ENCODE measurements around the gene MEAK7. TPM values are rescaled to one million over a fixed set of nuclear protein-coding genes. Genes with fewer than 3 reads are reported as not detected.

Gene MEAK7
- total RNA-seq, 1 experiment from 2014 or later, result 21.5 TPM

DNA sequence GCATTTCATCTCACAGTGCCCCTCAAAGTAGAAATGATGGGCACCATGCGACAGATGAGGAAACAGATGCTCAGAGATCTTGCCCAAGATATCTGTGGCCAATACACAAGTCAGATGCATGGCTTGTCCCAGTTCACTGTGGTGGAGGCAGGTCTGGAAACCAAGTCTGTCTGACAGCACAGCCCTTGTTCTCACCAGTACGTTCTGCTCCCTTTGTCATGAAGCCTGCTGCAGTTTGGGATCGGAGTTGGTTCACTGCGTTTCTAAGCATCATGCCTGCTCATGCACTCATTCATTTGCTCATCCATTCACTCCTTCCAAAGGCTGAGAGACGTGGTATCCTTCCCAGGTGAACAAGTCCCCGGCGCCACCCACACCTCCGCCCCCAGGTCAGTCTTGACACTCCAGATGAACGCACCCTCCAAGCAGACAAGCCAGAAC lies 27.2 kb upstream of the MEAK7 start:
- Histone ChIP-seq H3T11ph (ENCODE audit: low read length) (no peak overlapping the region), H4K5ac (ENCODE audit: insufficient read length, low read depth, low read length) (peak overlapping the region; percentile 2), H4K8ac (replicated peaks; ENCODE audit: insufficient read length, low read depth, low read length) (no peak overlapping the region), H2BK5ac (ENCODE audit: insufficient read length, low read length) (no peak overlapping the region), H3K56ac (ENCODE audit: insufficient read length, low read depth, low read length) (no peak overlapping the region), H2AFZ (ENCODE audit: low read length) (no peak overlapping the region), H3K18ac (ENCODE audit: insufficient read length, low read depth, low read length) (peak overlapping the region; percentile 53), H3K14ac (ENCODE audit: insufficient read depth, low read length) (peak overlapping the region; percentile 69; the same call in 1 of the 2 replicates), H3K4me1 (ENCODE audit: insufficient read depth, low read length) (peaks cover 17% of the 10 kb centered on the region), H2BK120ac (ENCODE audit: low read depth, low read length, poor library complexity, severe bottlenecking) (no peak overlapping the region), H3K27ac (ENCODE audit: insufficient read length, low read depth, low read length) (peak overlapping the region; percentile 19), H3K79me1 (ENCODE audit: insufficient read depth, low read depth, low read length, poor library complexity, severe bottlenecking) (no peaks in the 10 kb centered on the region), H3K27me3 (ENCODE audit: insufficient read depth, low read length) (no peaks in the 10 kb centered on the region), H3K4me2 (ENCODE audit: insufficient read depth, insufficient read length, low read length) (no peak overlapping the region), H3K4ac (ENCODE audit: low read depth, low read length) (no peak overlapping the region), H2BK12ac (ENCODE audit: insufficient read length, low read depth, low read length) (no peak overlapping the region), H3K23ac (ENCODE audit: insufficient read length, low read depth, low read length) (no peak overlapping the region), H4K20me1 (ENCODE audit: control insufficient read depth, insufficient read depth, insufficient read length) (no peaks in the 10 kb centered on the region), H3K79me2 (ENCODE audit: insufficient read depth, low read length) (no peaks in the 10 kb centered on the region), H2AK5ac (ENCODE audit: insufficient read length, low read length) (no peak overlapping the region), H3K9me3 (ENCODE audit: control insufficient read depth, low read depth, low read length) (no peaks in the 10 kb centered on the region), H3K9ac (ENCODE audit: extremely low read depth, insufficient read length, low read length) (no peak overlapping the region), H2BK15ac (ENCODE audit: low read depth, low read length) (no peak overlapping the region), H4K91ac (ENCODE audit: insufficient read length, low read depth, low read length) (no peak overlapping the region), H3K23me2 (ENCODE audit: insufficient read length, low read depth, low read length, poor library complexity, severe bottlenecking) (no peaks in the 10 kb centered on the region), H2BK20ac (ENCODE audit: low read depth, low read length, poor library complexity, severe bottlenecking) (no peak overlapping the region)
- no CpG with 5 or more reads among the region's 9 CpGs for WGBS (ENCODE audit: extremely low coverage, insufficient read length, low lambda C conversion rate)
- H3K4me3 Mint-ChIP-seq, result peak overlapping the region in 1 of 2 experiments; percentile 8; a peak in 1 of 5 replicates
- peaks cover 43 to 52% of the 10 kb centered on the region in 2 experiments for H3K4me1 Mint-ChIP-seq
- DNase-seq, result no peak
- peaks cover 3 to 17% (median 13%) of the 10 kb centered on the region in 3 experiments for H3K36me3 Mint-ChIP-seq (ENCODE audit: insufficient read depth in 1 of 3, low read depth in 3 of 3)
- TF ChIP-seq, protein P1, sequence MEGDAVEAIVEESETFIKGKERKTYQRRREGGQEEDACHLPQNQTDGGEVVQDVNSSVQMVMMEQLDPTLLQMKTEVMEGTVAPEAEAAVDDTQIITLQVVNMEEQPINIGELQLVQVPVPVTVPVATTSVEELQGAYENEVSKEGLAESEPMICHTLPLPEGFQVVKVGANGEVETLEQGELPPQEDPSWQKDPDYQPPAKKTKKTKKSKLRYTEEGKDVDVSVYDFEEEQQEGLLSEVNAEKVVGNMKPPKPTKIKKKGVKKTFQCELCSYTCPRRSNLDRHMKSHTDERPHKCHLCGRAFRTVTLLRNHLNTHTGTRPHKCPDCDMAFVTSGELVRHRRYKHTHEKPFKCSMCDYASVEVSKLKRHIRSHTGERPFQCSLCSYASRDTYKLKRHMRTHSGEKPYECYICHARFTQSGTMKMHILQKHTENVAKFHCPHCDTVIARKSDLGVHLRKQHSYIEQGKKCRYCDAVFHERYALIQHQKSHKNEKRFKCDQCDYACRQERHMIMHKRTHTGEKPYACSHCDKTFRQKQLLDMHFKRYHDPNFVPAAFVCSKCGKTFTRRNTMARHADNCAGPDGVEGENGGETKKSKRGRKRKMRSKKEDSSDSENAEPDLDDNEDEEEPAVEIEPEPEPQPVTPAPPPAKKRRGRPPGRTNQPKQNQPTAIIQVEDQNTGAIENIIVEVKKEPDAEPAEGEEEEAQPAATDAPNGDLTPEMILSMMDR (conservative IDR thresholded peaks at IDR 0.05), result no peak
- peaks cover 7% of the 10 kb centered on the region for H3K27me3 Mint-ChIP-seq (ENCODE audit: low read depth)
- H3K9me3 Mint-ChIP-seq, result peaks cover 10 to 15% of the 10 kb centered on the region in 2 experiments; a peak in 3 of 5 replicates
- H3K27ac Mint-ChIP-seq, result peak overlapping the region in 2 of 3 experiments; percentile 89 to 90; a peak in 6 of 7 replicates
